ENCODE results near the gene SPPL2A. TPM values are rescaled to one million over a fixed set of nuclear protein-coding genes. Genes with fewer than 3 reads are reported as not detected.

Gene SPPL2A
- total and polyA plus RNA-seq, 11 donors = 21.5 to 231 (median 115) TPM

DNA sequence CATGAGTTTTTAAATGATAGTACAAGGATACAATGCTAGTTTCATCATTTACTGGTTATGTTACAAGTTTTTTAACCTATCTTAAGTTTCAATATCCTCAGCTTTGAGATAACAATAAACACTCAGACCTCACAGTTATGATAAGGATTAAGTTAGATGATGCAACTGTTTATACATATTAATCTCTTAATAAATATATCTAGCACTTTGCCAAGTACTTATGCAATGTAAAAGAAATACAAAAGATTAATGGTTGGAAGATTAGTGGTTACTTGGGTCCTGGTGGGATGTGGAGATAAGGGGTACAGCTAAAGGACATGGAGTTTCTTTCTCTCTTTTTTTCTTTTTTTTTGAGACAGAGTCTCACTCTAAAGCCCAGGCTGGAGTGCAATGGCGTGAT lies 12.0 kb downstream of the SPPL2A start:
- TF ChIP-seq, protein P1, sequence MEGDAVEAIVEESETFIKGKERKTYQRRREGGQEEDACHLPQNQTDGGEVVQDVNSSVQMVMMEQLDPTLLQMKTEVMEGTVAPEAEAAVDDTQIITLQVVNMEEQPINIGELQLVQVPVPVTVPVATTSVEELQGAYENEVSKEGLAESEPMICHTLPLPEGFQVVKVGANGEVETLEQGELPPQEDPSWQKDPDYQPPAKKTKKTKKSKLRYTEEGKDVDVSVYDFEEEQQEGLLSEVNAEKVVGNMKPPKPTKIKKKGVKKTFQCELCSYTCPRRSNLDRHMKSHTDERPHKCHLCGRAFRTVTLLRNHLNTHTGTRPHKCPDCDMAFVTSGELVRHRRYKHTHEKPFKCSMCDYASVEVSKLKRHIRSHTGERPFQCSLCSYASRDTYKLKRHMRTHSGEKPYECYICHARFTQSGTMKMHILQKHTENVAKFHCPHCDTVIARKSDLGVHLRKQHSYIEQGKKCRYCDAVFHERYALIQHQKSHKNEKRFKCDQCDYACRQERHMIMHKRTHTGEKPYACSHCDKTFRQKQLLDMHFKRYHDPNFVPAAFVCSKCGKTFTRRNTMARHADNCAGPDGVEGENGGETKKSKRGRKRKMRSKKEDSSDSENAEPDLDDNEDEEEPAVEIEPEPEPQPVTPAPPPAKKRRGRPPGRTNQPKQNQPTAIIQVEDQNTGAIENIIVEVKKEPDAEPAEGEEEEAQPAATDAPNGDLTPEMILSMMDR (IDR thresholded peaks at IDR 0.05) = no peak
- no peak for TF ChIP-seq POLR2A (IDR thresholded peaks at IDR 0.05)
- intact Hi-C loops (cut with DNase I) = no loop called here
- no peaks in the 10 kb centered on the region for H3K9me3 ChIP-seq
- H3K36me3 ChIP-seq = peaks cover 0 to 24% (median 8%) of the 10 kb centered on the region in 9 donors
- ATAC-seq (no peak), DNase-seq (no peak)
- H3K27me3 ChIP-seq = no peaks in the 10 kb centered on the region
- H3K4me1 ChIP-seq = peaks cover 0 to 59% (median 34%) of the 10 kb centered on the region in 12 donors
- 79 to 91% (median 86%) methylated on average over 1 of the region's 1 CpG for WGBS, 4 donors
- H3K27ac ChIP-seq = no peak overlapping the region
- H3K4me3 ChIP-seq = no peak overlapping the region

GRCh38 chr15:50751394-50751793 lies 14.1 kb downstream of the SPPL2A start:
- no peak for ATAC-seq
- intact Hi-C loops (cut with DNase I) = no loop called here
- WGBS, 4 donors = 85 to 89% (median 86%) methylated on average over 2 of the region's 2 CpGs

GRCh38 chr15:50750227-50750705 lies 15.2 kb downstream of the SPPL2A start:
- Histone ChIP-seq H3K4me3 (no peak overlapping the region), H3K9me3 (no peaks in the 10 kb centered on the region), H3K27ac (peak overlapping the region in 2 of 12 donors; percentile 35 to 38), H3K36me3 (peaks cover 0 to 55% (median 40%) of the 10 kb centered on the region in 9 donors), H3K4me1 (peaks cover 0 to 47% (median 34%) of the 10 kb centered on the region in 12 donors), H3K27me3 (no peaks in the 10 kb centered on the region)
- intact Hi-C loops (cut with DNase I) = no loop called here
- TF ChIP-seq, protein P1 (IDR thresholded peaks at IDR 0.05) = no peak
- no peak for TF ChIP-seq POLR2A (IDR thresholded peaks at IDR 0.05)
- DNase-seq (no peak), ATAC-seq (no peak)
- 70 to 80% (median 76%) methylated on average over 6 of the region's 6 CpGs for WGBS, 4 donors

More at GRCh38 chr15:50751394-50751793, 14.1 kb downstream of the SPPL2A start:
- Histone ChIP-seq H3K4me3 (no peak overlapping the region), H3K4me1 (peaks cover 0 to 47% (median 34%) of the 10 kb centered on the region in 12 donors), H3K36me3 (peaks cover 0 to 45% (median 29%) of the 10 kb centered on the region in 9 donors), H3K27ac (no peak overlapping the region), H3K9me3 (no peaks in the 10 kb centered on the region), H3K27me3 (no peaks in the 10 kb centered on the region)
- TF ChIP-seq POLR2A (IDR thresholded peaks at IDR 0.05) = no peak
- TF ChIP-seq, protein P1 (IDR thresholded peaks at IDR 0.05) = no peak
- DNase-seq = no peak

GRCh38 chr15:50747523-50747922 lies 18.0 kb downstream of the SPPL2A start:
- no peaks in the 10 kb centered on the region for H3K9me3 ChIP-seq
- WGBS, 4 donors = 71 to 76% (median 73%) methylated on average over 2 of the region's 2 CpGs
- H3K4me1 ChIP-seq = peaks cover 0 to 31% (median 23%) of the 10 kb centered on the region in 12 donors
- DNase-seq (no peak), ATAC-seq (no peak)
- peaks cover 0 to 75% (median 63%) of the 10 kb centered on the region in 9 donors for H3K36me3 ChIP-seq
- H3K27ac ChIP-seq = no peak overlapping the region
- H3K4me3 ChIP-seq = no peak overlapping the region
- no peaks in the 10 kb centered on the region for H3K27me3 ChIP-seq
- intact Hi-C loops (cut with DNase I) = no loop called here
- no peak for TF ChIP-seq POLR2A (IDR thresholded peaks at IDR 0.05)
- TF ChIP-seq, protein P1 (IDR thresholded peaks at IDR 0.05) = no peak

Measured in heart left ventricle (tissue), 16 donors.